ENCODE data around the gene KLHL17.

The KLHL17 gene

GRCh38 chr1:918353-918752, 42.0 kb upstream of the KLHL17 start:
- peaks cover 43% of the 10 kb centered on the region for H3K27me3 Mint-ChIP-seq
- no peak overlapping the region for H3K27ac Mint-ChIP-seq
- ATAC-seq (ENCODE audit: low read depth) (no peak), DNase-seq (ENCODE audit: low spot score in 2 of 2) (no peak)
- H3K4me1 Mint-ChIP-seq: peaks cover 15% of the 10 kb centered on the region
- H3K9me3 Mint-ChIP-seq: no peaks in the 10 kb centered on the region
- H3K4me3 Mint-ChIP-seq: no peak overlapping the region
- H3K36me3 Mint-ChIP-seq: no peaks in the 10 kb centered on the region

GRCh38 chr1:918843-919242, 41.5 kb upstream of the KLHL17 start:
- H3K9me3 Mint-ChIP-seq: no peaks in the 10 kb centered on the region
- DNase-seq (ENCODE audit: low spot score in 2 of 2) (no peak), ATAC-seq (ENCODE audit: low read depth) (no peak)
- H3K27ac Mint-ChIP-seq: no peak overlapping the region
- H3K27me3 Mint-ChIP-seq: peaks cover 42% of the 10 kb centered on the region
- H3K4me1 Mint-ChIP-seq: peaks cover 16% of the 10 kb centered on the region
- H3K4me3 Mint-ChIP-seq: no peak overlapping the region
- H3K36me3 Mint-ChIP-seq: no peaks in the 10 kb centered on the region

- no peaks in the 10 kb centered on the region for H3K9me3 Mint-ChIP-seq
- H3K27ac Mint-ChIP-seq: no peak overlapping the region
- DNase-seq (ENCODE audit: low spot score in 2 of 2) (no peak), ATAC-seq (ENCODE audit: low read depth) (no peak)
- no peak overlapping the region for H3K4me3 Mint-ChIP-seq
- H3K27me3 Mint-ChIP-seq: peaks cover 39% of the 10 kb centered on the region
- H3K4me1 Mint-ChIP-seq: peaks cover 16% of the 10 kb centered on the region
- no peaks in the 10 kb centered on the region for H3K36me3 Mint-ChIP-seq
These were observed 41.0 kb upstream of the KLHL17 start for GRCh38 chr1:919271-919872.

- Mint-ChIP-seq H3K27ac (no peak overlapping the region), H3K4me3 (no peak overlapping the region), H3K27me3 (peaks cover 38% of the 10 kb centered on the region), H3K4me1 (peaks cover 16% of the 10 kb centered on the region), H3K36me3 (no peaks in the 10 kb centered on the region), H3K9me3 (no peaks in the 10 kb centered on the region)
- no peak for ATAC-seq (ENCODE audit: low read depth)
- no peak for DNase-seq (ENCODE audit: low spot score in 2 of 2)
These were observed 40.4 kb upstream of the KLHL17 start for GRCh38 chr1:920010-920409.

DNA sequence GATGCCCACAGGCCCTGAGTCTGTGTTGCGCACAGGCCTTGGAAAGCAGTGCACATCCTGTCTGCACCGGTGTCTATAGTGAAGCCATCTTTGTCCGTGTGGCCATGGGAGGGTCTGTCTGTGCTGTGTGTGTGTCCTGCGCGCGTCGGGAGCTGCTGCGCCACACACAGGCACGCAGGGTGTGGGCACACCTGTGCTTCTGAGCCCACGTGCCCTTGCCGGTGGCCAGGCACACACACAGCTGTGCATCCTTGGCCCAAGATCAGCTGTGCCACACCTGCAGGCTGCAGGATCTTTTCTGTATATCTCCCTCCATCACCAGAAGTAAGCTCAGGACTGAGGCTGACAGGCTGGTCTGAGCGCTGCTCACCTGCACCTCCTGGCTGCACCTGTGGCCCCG, 39.9 kb upstream of the KLHL17 start:
- H3K4me1 Mint-ChIP-seq: peaks cover 16% of the 10 kb centered on the region
- peaks cover 36% of the 10 kb centered on the region for H3K27me3 Mint-ChIP-seq
- H3K9me3 Mint-ChIP-seq: no peaks in the 10 kb centered on the region
- DNase-seq (ENCODE audit: low spot score in 2 of 2): no peak
- H3K36me3 Mint-ChIP-seq: no peaks in the 10 kb centered on the region
- H3K27ac Mint-ChIP-seq: no peak overlapping the region
- no peak overlapping the region for H3K4me3 Mint-ChIP-seq
- no peak for ATAC-seq (ENCODE audit: low read depth)

DNA sequence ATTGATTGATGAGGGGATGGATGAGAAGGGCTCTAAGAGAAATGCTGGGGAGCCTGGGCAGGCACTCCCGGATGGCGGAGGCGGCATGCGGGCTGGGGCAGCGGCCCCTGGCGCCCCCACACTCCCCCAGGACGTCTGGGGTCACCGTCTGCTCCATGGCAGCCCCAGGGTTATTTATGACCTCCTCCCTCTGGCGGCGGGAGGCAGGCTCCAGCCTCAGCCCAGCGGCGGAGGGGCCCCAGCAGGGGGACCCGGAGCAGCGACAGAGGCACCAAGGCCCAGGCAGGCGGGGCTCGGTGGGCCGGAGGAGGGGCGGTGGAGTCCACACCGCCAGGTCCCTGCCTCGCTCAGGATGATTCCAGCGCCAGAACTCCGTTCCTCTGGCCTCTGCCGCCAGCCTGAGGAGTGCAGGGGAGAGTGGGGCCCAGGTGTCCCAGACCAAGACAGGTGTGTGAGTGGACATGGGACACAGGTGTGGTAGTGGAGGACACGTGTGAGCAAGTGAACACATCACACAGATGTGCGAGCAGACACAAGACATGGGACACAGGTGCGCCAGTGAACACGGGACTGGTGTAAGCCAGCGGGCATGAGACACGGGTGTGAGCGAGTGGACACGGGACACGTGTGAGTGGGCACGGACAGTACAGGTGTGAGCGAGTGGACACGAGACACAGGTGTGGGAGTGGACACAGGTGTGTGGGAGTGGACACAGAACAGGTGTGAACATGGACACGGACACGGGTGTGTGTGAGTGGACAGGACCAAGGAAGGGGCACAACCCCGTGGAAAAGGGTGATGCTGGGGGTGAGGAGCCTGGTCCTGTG, 39.2 kb upstream of the KLHL17 start:
- H3K4me1 Mint-ChIP-seq: peaks cover 16% of the 10 kb centered on the region
- ATAC-seq (ENCODE audit: low read depth) (peak; percentile 58), DNase-seq (ENCODE audit: low spot score in 2 of 2) (no peak)
- no peaks in the 10 kb centered on the region for H3K36me3 Mint-ChIP-seq
- peaks cover 34% of the 10 kb centered on the region for H3K27me3 Mint-ChIP-seq
- H3K27ac Mint-ChIP-seq: no peak overlapping the region
- H3K4me3 Mint-ChIP-seq: no peak overlapping the region
- no peaks in the 10 kb centered on the region for H3K9me3 Mint-ChIP-seq

DNA sequence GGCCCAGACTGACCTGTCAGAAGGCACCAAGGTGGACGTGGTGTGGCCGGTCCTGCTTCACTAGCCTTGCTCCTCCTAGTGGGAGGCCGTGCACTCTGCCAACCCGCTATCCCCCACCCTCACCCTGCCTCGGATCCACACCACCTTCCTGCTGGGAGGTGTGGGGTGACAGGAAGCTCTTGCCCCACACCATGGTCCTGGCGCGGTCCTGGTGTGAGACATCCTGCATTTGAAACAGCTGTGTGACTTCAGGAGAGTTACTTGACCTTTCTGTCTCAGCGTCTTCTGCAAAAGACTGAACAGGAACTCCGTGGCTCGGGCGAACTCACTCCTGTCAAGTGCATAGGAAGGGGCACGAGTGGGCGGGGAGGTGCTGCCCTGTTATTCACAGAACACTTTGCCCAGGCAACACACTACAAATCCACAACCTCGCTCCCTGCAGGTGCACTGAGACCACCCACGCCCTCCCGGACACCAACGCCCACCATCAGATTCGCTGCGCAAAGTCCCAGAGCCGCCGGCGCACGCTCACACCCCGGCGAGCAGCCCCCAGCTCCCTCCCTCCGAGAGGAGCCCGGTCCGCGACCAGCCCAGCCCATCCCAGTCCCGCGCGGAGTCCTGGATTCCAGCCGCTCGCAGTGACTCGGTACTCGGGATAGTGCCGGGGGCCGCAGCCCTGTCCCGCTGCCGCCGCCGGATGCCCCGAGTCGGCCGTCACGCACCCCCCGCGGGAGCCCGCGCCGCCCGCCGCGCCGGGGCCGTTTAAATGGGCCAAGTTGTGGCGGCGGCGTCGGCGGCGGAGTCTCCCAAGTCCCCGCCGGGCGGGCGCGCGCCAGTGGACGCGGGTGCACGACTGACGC, 37.0 kb upstream of the KLHL17 start, which contains the start of gene SAMD11:
SAMD11 (plus strand) TSS at position 793 of the 860 bp plus-strand sequence. CDS start 509 bp downstream, outside the sequence.
- H3K27me3 Mint-ChIP-seq: peaks cover 44% of the 10 kb centered on the region
- H3K4me1 Mint-ChIP-seq: peaks cover 16% of the 10 kb centered on the region

DNA sequence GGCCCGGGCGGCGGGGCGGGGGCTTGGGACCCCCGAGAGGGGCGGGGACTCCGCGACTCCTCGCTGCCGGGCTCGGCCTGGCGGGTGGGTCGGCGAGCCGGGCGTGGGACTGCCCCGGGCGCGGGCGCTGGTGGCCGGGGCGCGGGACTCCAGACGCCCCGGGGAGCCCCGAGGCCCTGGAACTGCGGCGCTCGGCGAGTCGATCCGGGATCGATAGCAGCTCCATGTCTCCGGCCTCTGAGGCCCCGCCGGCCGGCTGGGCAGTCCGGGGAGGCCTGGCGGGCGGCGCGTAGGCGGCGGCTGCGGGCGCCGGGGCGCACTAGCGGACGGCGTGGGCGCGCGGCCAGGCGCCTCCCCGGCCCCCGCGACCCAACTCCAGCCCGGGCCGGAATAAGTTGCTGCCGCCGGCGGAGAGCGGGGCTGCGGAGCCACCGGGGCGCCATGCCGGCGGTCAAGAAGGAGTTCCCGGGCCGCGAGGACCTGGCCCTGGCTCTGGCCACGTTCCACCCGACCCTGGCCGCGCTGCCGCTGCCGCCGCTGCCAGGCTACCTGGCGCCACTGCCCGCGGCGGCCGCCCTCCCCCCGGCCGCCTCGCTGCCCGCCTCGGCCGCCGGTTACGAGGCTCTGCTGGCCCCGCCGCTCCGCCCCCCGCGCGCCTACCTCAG, 36.3 kb upstream of the KLHL17 start:
- no peak overlapping the region for H3K27ac Mint-ChIP-seq
- DNase-seq (ENCODE audit: low spot score in 2 of 2): no peak
- peaks cover 43% of the 10 kb centered on the region for H3K27me3 Mint-ChIP-seq
- no peaks in the 10 kb centered on the region for H3K36me3 Mint-ChIP-seq
- ATAC-seq (ENCODE audit: low read depth): no peak
- H3K4me3 Mint-ChIP-seq: peak overlapping the region; percentile 51
- H3K4me1 Mint-ChIP-seq: peaks cover 16% of the 10 kb centered on the region
- no peaks in the 10 kb centered on the region for H3K9me3 Mint-ChIP-seq

More for the DNA sequence above, 37.0 kb upstream of the KLHL17 start, which contains the start of gene SAMD11:
- Mint-ChIP-seq H3K27ac (no peak within 1 kb of the TSS), H3K4me3 (peak within 1 kb of the TSS; percentile 78), H3K9me3 (no peaks in the 10 kb centered on the region), H3K36me3 (no peaks in the 10 kb centered on the region)
- ATAC-seq (ENCODE audit: low read depth) (peak; percentile 37), DNase-seq (ENCODE audit: low spot score in 2 of 2) (peak; percentile 45 to 70)

- no peaks in the 10 kb centered on the region for H3K36me3 Mint-ChIP-seq
- peaks cover 16% of the 10 kb centered on the region for H3K4me1 Mint-ChIP-seq
- ATAC-seq (ENCODE audit: low read depth): peak; percentile 25
- DNase-seq (ENCODE audit: low spot score in 2 of 2): no peak
- no peak overlapping the region for H3K27ac Mint-ChIP-seq
- H3K27me3 Mint-ChIP-seq: peaks cover 44% of the 10 kb centered on the region
- H3K4me3 Mint-ChIP-seq: peak overlapping the region; percentile 75
- no peaks in the 10 kb centered on the region for H3K9me3 Mint-ChIP-seq
These were observed 35.5 kb upstream of the KLHL17 start for GRCh38 chr1:924656-925560.

DNA sequence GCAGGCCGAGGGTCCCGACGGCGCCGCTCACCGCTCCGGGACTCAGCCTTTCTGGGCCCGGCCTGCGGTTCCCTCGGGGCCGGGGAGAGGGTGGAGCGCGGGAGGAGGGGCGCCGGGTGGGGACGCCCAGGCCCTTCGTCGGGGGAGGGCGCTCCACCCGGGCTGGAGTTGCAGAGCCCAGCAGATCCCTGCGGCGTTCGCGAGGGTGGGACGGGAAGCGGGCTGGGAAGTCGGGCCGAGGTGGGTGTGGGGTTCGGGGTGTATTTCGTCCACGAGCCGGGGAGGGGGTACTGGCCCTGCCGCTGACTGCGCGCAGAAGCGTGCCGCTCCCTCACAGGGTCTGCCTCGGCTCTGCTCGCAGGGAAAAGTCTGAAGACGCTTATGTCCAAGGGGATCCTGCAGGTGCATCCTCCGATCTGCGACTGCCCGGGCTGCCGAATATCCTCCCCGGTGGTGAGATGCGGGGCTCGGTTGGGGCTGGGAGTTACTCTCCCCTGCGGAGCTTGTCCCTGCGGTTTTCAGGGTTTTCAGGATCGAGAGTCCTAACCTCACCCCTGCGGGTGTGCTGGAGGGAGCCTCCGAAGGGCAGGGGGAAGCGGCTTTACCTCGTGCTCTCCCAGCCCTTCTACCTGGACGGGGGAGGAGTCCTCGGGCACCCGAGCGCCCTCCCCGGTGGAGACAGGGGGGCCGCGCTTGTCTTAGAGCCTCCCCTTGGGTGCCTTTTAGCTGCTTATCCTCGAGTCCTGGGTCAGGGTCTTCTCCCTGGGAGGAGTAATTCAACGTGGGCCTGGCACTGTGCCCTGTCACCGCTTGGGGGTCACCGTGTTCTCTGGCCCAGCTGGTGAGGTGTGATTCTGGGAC, 34.6 kb upstream of the KLHL17 start:
- Mint-ChIP-seq H3K36me3 (no peaks in the 10 kb centered on the region), H3K4me1 (peaks cover 10% of the 10 kb centered on the region), H3K9me3 (no peaks in the 10 kb centered on the region), H3K27me3 (peaks cover 38% of the 10 kb centered on the region), H3K4me3 (peak overlapping the region; percentile 41), H3K27ac (no peak overlapping the region)
- ATAC-seq (ENCODE audit: low read depth): peak; percentile 8
- DNase-seq (ENCODE audit: low spot score in 2 of 2): no peak

- H3K27me3 Mint-ChIP-seq: peaks cover 34% of the 10 kb centered on the region
These were observed 33.1 kb upstream of the KLHL17 start for GRCh38 chr1:927234-927633.

DNA sequence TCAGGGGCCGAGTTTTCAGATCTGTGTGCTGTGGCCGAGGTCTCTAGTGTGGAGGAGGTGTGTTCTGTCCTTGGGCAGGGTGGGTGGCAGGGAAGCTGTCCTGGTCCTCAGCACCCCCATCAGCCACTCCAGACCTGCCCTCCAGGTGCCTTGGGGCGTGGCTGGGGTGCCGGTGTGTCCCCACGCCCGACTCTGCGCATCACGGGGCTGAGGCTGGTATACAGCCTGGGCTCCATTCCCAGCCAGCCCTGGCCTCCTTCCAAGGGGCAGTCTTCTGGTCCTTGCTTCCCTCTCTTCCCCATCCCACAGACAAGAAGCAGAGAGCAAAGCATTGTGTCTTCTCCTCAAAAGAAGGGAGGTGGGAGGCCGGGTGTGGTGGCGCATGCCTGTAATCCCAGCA, 32.6 kb upstream of the KLHL17 start:
- Mint-ChIP-seq H3K4me1 (peaks cover 11% of the 10 kb centered on the region), H3K4me3 (no peak overlapping the region), H3K36me3 (no peaks in the 10 kb centered on the region), H3K27me3 (peaks cover 35% of the 10 kb centered on the region), H3K27ac (no peak overlapping the region), H3K9me3 (no peaks in the 10 kb centered on the region)
- ATAC-seq (ENCODE audit: low read depth): no peak
- no peak for DNase-seq (ENCODE audit: low spot score in 2 of 2)

More at GRCh38 chr1:927234-927633, 33.1 kb upstream of the KLHL17 start:
- ATAC-seq (ENCODE audit: low read depth): no peak
- Mint-ChIP-seq H3K4me1 (peaks cover 11% of the 10 kb centered on the region), H3K27ac (no peak overlapping the region), H3K9me3 (no peaks in the 10 kb centered on the region), H3K36me3 (no peaks in the 10 kb centered on the region), H3K4me3 (no peak overlapping the region)
- DNase-seq (ENCODE audit: low spot score in 2 of 2): no peak
